HepG2 (cell line): Measurements from ENCODE around the gene SEMA3B. TPM values are rescaled to one million over a fixed set of nuclear protein-coding genes. Genes with fewer than 3 reads are reported as not detected.

Source experiments
- ATF2 ChIP-seq: sonication (generic); formaldehyde crosslinking; IDR thresholded peaks from 2 replicates; pipeline ENCODE4 v1.4.0; 2020; ENCODE audit warnings: missing genetic modification reagents
- ATF7-NPFF ChIP-seq: sonication (generic); formaldehyde crosslinking; IDR thresholded peaks from 2 replicates; pipeline ENCODE4 v1.8.1; 2023; ENCODE audit warnings: mild to moderate bottlenecking, low read depth, missing genetic modification reagents, moderate library complexity
- CBX1 ChIP-seq: IDR thresholded peaks from one replicate; pipeline ENCODE4 v1.6.1; 2016; ENCODE audit warnings: antibody characterized with exemption, low read depth
- FOXK1 ChIP-seq: sonication (generic); formaldehyde crosslinking; IDR thresholded peaks from 2 replicates; pipeline ENCODE4 v1.4.0; 2020; ENCODE audit warnings: low read depth, missing genetic modification reagents, borderline replicate concordance
- FOXP1 ChIP-seq, 2 experiments: fragments of 450-650 bp in 1 of 2; IDR thresholded peaks; 2 replicates each; pipeline ENCODE4 v1.6.1; 2017 to 2018; ENCODE audit warnings: antibody characterized with exemption in 1 of 2
- IRF9 ChIP-seq: sonication (generic); formaldehyde crosslinking; IDR thresholded peaks from 2 replicates; pipeline ENCODE4 v1.8.0; 2022; ENCODE audit warnings: missing genetic modification reagents, mild to moderate bottlenecking, borderline replicate concordance
- KDM2A ChIP-seq: sonication (generic); formaldehyde crosslinking; IDR thresholded peaks from 2 replicates; pipeline ENCODE4 v1.4.0; 2020; ENCODE audit warnings: low read depth, missing genetic modification reagents, borderline replicate concordance
- MED8 ChIP-seq: sonication (generic); formaldehyde crosslinking; IDR thresholded peaks from 2 replicates; pipeline ENCODE4 v1.8.1; 2023; ENCODE audit warnings: mild to moderate bottlenecking, missing genetic modification reagents; ENCODE audit not compliant: insufficient replicate concordance
- NFIC ChIP-seq: IDR thresholded peaks from 2 replicates; pipeline ENCODE4 v1.6.1; 2012; ENCODE audit warnings: mild to moderate bottlenecking, low read length, inconsistent platforms
- PCBP2 ChIP-seq: fragments of 200-400 bp; formaldehyde crosslinking; optimal IDR thresholded peaks from 2 replicates; pipeline ENCODE3; 2018; ENCODE audit warnings: low read length, low read depth; ENCODE audit not compliant: poor library complexity, severe bottlenecking
- RBAK ChIP-seq: sonication (generic); formaldehyde crosslinking; IDR thresholded peaks from 2 replicates; pipeline ENCODE4 v1.5.1; 2020; ENCODE audit warnings: mild to moderate bottlenecking, missing genetic modification reagents
- RFXAP ChIP-seq: sonication (generic); formaldehyde crosslinking; IDR thresholded peaks from 2 replicates; pipeline ENCODE4 v1.4.0; 2020; ENCODE audit warnings: missing genetic modification reagents, borderline replicate concordance
- SAP130 ChIP-seq: IDR thresholded peaks from 2 replicates; pipeline ENCODE4 v1.6.1; 2016; ENCODE audit warnings: low read depth
- SOX5 ChIP-seq: IDR thresholded peaks from 2 replicates; pipeline ENCODE4 v1.6.1; 2016; ENCODE audit warnings: borderline replicate concordance
- USF2 ChIP-seq, 2 experiments: sonication (generic) in 1 of 2; formaldehyde crosslinking in 1 of 2; IDR thresholded peaks; 2 replicates each; pipeline versions ENCODE4 v1.5.1 to v1.6.1; 2011 to 2020; ENCODE audit warnings: borderline replicate concordance in 1 of 2, low read depth in 1 of 2, low read length in 1 of 2, mild to moderate bottlenecking in 1 of 2, missing genetic modification reagents in 1 of 2, moderate library complexity in 1 of 2
- ZMYM2 ChIP-seq: sonication (generic); formaldehyde crosslinking; IDR thresholded peaks from 2 replicates; pipeline ENCODE4 v1.8.0; 2022; ENCODE audit warnings: mild to moderate bottlenecking, missing genetic modification reagents
- ZNF17 ChIP-seq: sonication (generic); formaldehyde crosslinking; IDR thresholded peaks from 2 replicates; pipeline ENCODE4 v1.5.0; 2020; ENCODE audit warnings: mild to moderate bottlenecking, missing genetic modification reagents
- ZNF7 ChIP-seq: IDR thresholded peaks from 2 replicates; pipeline ENCODE4 v1.6.1; 2016; ENCODE audit warnings: missing biosample characterization, missing genetic modification reagents
- ZNF839 ChIP-seq: sonication (generic); formaldehyde crosslinking; IDR thresholded peaks from 2 replicates; pipeline ENCODE4 v1.4.0; 2020; ENCODE audit warnings: missing genetic modification reagents, mild to moderate bottlenecking, borderline replicate concordance
- ZNF850 ChIP-seq: sonication (generic); formaldehyde crosslinking; conservative IDR thresholded peaks from 2 replicates; pipeline ENCODE4 v1.9.0; 2021; ENCODE audit warnings: mild to moderate bottlenecking, missing genetic modification reagents
- ZNF883 ChIP-seq: sonication (generic); formaldehyde crosslinking; IDR thresholded peaks from 2 replicates; pipeline ENCODE4 v1.5.1; 2020; ENCODE audit warnings: mild to moderate bottlenecking, missing genetic modification reagents; ENCODE audit errors: not compliant biosample characterization
- polyA plus RNA-seq, 8 experiments: library from polyadenylated mRNA; depleted of rRNA in 3 of 8; stranded (reverse) in 7 of 8; unstranded in 1 of 8; fragments of >200 nt; fragmentation: Illumina TruSeq in 4 of 8; extraction: Trizol in 4 of 8; gene quantifications; 2 replicates each; pipeline versions ENCODE4 v1.2.1 to v1.2.3, GENCODE V29; 2011 to 2016; ENCODE audit warnings: low read depth in 4 of 8, missing spikeins in 1 of 8, mixed read lengths in 1 of 8; ENCODE audit not compliant: insufficient read depth in 1 of 8
- total RNA-seq, 5 experiments: library from RNA; depleted of rRNA; stranded (reverse); fragments of >200 nt; fragmentation: Illumina TruSeq; extraction: Trizol; gene quantifications; 2 replicates each; pipeline ENCODE4 v1.2.3, GENCODE V29; 2016; ENCODE audit warnings: low read depth in 1 of 5
- TF ChIP-seq, protein P1 (sequence below): sonication (generic); formaldehyde crosslinking; IDR thresholded peaks from 2 replicates; pipeline ENCODE4 v1.8.0; 2022; ENCODE audit warnings: mild to moderate bottlenecking, missing genetic modification reagents, moderate library complexity

SEMA3B gene
- total and polyA plus RNA-seq, 2 of the 13 experiments (the other 11 are each of a cell fraction or from before 2014, with no cell fraction given), result 93.2 to 158 TPM

DNA sequence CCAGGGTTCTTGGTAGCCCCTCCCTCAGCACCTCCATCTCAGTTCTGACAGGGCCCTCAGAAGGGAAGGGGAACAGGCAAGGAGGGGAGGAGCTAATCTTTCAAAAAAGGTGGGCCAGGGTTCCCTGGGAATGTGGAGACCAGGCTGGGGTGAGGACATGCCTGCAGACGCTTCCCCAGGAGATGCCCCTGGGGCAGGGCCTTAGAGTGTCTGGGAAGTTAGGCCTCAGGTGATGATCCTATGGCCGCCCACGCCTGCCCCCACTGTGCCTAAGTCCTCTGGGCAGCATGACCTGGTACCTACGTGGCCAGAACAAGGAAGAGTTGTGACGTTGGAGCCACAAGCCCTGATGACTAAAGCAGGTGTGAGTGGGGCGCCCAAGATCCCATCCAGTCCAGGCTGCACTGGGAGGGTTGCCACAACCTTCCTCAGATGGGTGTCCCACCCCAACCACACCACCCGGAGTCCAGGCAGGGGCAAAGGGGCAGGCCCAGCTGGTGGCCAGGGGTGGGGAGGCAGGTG lies 3.9 kb upstream of the SEMA3B start (continued):
- TF ChIP-seq KDM2A (CRISPR knock-in tag) (no peak), CBX1 (peak; percentile 30), FOXP1 (IDR thresholded peaks at IDR 0.05) (no peak), FOXP1 (CRISPR knock-in tag; IDR thresholded peaks at IDR 0.05) (no peak), ZNF839 (CRISPR knock-in tag) (0 out of 2 replicates have a peak, but pooled peaks have one; percentile 40), ATF7-NPFF (CRISPR knock-in tag) (0 out of 2 replicates have a peak, but pooled peaks have one; percentile 20), PCBP2 (no peak), ZNF850 (CRISPR knock-in tag) (no peak), RBAK (CRISPR knock-in tag) (no peak), IRF9 (CRISPR knock-in tag) (0 out of 2 replicates have a peak, but pooled peaks have one; percentile 65), NFIC (no peak), USF2 (IDR thresholded peaks at IDR 0.05; ENCODE audit: low read depth, low read length) (no peak), USF2 (CRISPR knock-in tag; IDR thresholded peaks at IDR 0.05; ENCODE audit: borderline replicate concordance) (no peak; the same call in 1 of the 2 replicates), ZMYM2 (CRISPR knock-in tag) (no peak), ZNF17 (CRISPR knock-in tag) (no peak), ZNF7 (no peak), FOXK1 (CRISPR knock-in tag) (no peak), ZNF883 (CRISPR knock-in tag) (peak; percentile 78), RFXAP (CRISPR knock-in tag) (no peak; the same call in 1 of the 2 replicates), SOX5 (CRISPR knock-in tag) (0 out of 2 replicates have a peak, but pooled peaks have one; percentile 6), ATF2 (peak; percentile 3; the same call in 1 of the 2 replicates), SAP130 (CRISPR knock-in tag) (0 out of 2 replicates have a peak, but pooled peaks have one; percentile 39), MED8 (peak; percentile 57)
- TF ChIP-seq, protein P1, sequence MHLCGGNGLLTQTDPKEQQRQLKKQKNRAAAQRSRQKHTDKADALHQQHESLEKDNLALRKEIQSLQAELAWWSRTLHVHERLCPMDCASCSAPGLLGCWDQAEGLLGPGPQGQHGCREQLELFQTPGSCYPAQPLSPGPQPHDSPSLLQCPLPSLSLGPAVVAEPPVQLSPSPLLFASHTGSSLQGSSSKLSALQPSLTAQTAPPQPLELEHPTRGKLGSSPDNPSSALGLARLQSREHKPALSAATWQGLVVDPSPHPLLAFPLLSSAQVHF (CRISPR knock-in tag), result no peak
